RWPE1 (cell line): Measurements from ENCODE around the gene LMF1.

Source experiments
- CTCF ChIA-PET: fragments of 350-600 bp; sonication (Branson Sonifier 250); formaldehyde crosslinking; extraction: SDS; loops from one replicate; lab custom pipeline; 2021; lab: Yijun Ruan, JAX
- POLR2A ChIA-PET: fragments of 400-600 bp; formaldehyde crosslinking; extraction: SDS; loops from one replicate; lab custom pipeline; 2020; ENCODE audit warnings: antibody characterized with exemption; ENCODE audit not compliant: low non-redundant PET; lab: Yijun Ruan, JAX
- DNase-seq: peaks from one replicate; pipeline ENCODE4 v3.0.0; 2012; ENCODE audit warnings: low spot score
- H3K27ac ChIP-seq: fragments of 450-650 bp; 2 replicates; pipeline ENCODE4 v1.5.1; 2017
- CTCF ChIP-seq: fragments of 450-650 bp; conservative IDR thresholded peaks from 2 replicates; pipeline ENCODE4 v1.5.1; 2017; ENCODE audit warnings: low read depth, mild to moderate bottlenecking

LMF1 gene

GRCh38 chr16:851209-851810 lies 119.5 kb downstream of the LMF1 start:
- no peak for DNase-seq
- ChIA-PET POLR2A (no interaction called here), CTCF (no interaction called here)
- no peak overlapping the region for H3K27ac ChIP-seq
- no peak for TF ChIP-seq CTCF

GRCh38 chr16:850668-851067 lies 120.1 kb downstream of the LMF1 start:
- POLR2A ChIA-PET: no interaction called here
- no peak for TF ChIP-seq CTCF
- DNase-seq: no peak
- CTCF ChIA-PET: no interaction called here
- H3K27ac ChIP-seq: no peak overlapping the region

- ChIA-PET POLR2A (no interaction called here), CTCF (no interaction called here)
- no peak for TF ChIP-seq CTCF
- no peak for DNase-seq
- H3K27ac ChIP-seq: no peak overlapping the region
Observed at GRCh38 chr16:848510-849253, 122.1 kb downstream of the LMF1 start.

GRCh38 chr16:847681-848445 lies 122.9 kb downstream of the LMF1 start:
- TF ChIP-seq CTCF: no peak
- ChIA-PET POLR2A (no interaction called here), CTCF (no interaction called here)
- H3K27ac ChIP-seq: no peak overlapping the region
- no peak for DNase-seq

- no peak for TF ChIP-seq CTCF
- CTCF ChIA-PET: no interaction called here
- DNase-seq: no peak
- no peak overlapping the region for H3K27ac ChIP-seq
- POLR2A ChIA-PET: no interaction called here
Observed at GRCh38 chr16:847151-847550, 123.6 kb downstream of the LMF1 start.

GRCh38 chr16:845351-845745 lies 125.4 kb downstream of the LMF1 start:
- no peak for TF ChIP-seq CTCF
- no peak overlapping the region for H3K27ac ChIP-seq
- POLR2A ChIA-PET: no interaction called here
- DNase-seq: no peak
- CTCF ChIA-PET: no interaction called here
